NCI-H128 (cell line): ENCODE results near the gene SCP2.
"Not testable (repeated sequence)": the region's sequence is repeated elsewhere in the genome, so short reads cannot be mapped to it uniquely, and the experiment has no call there.

Source experiments
- DNase-seq: peaks from one replicate; lab custom pipeline; 2025; ENCODE audit not compliant: unreplicated experiment; lab: John Stamatoyannopoulos, UW

SCP2 gene

DNA sequence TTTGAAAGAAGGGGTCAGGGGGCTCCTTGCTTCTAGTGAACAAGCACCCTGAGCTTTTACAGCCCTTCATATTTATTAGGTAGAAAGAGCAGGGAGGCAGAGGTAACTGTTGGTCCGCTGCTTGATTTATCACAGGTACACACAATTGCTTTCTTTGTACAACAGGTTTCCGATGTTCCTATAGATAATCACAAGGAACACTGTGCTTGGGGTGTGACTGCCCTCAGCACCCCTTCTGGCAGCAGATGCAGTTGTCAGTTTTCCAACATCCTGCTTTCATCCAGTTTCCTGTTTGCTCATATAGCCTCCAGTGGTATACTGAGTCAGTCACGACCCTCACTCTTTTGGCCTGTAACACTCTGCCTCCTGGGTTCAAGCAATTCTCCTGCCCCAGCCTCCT is 40.6 kb downstream of the SCP2 start:
- DNase-seq: no peak

DNA sequence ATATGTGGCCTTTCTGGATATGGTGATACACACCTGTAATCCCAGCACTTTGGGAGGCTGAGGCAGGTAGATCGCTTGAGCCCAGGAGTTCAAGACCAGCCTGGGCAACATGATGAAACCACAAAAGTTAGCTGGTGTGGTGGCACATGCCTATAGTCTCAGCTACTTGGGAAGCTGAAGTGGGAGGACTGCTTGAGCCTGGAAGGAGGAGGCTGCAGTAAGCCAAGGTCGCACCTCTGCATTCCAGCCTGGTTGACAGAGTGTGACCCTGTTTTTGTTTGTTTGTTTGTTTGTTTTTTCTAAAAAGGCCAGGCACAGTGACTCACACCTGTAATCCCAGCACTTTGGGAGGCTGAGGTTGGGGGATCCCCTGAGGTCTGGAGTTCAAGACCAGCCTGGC is 42.2 kb downstream of the SCP2 start:
- not testable (repeated sequence) for DNase-seq

DNA sequence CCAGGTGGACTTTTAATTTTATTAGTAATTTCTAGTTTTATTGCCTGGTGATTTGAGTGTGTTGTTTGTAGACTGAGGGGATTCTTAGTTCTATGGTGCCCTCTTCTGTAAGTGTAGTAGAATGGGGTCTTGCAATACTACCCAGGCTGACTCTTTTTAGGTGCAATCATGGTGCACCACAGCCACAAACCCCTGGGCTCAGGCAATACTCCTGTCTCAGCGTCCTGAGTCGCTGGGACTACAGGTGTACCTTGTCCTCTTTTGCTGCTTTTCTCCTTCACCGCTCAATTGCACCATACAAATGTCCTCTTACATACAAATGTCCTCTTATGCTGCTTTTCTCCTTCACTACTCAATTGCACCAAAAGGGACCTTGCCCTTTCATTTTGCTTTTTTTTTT is 43.1 kb downstream of the SCP2 start:
- DNase-seq: no peak

DNA sequence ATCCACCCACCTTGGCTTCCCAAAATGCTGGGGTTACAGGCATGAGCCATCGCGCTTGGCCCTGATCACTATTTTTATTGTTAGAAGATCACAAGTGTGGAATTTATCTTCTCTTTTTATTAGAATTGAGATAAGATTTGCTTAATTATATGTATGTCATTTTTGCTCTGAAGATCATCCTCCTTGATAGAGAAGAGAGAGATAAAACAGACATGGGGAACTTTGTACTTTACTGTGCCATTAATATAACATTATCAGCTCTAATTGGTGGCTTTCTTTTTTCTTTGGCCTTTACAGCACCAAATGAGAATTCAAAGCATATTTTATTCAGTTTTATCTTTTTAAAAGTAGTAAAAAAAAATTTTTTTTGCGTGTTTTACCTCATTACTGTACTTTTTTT is 46.8 kb downstream of the SCP2 start:
- no peak for DNase-seq

DNA sequence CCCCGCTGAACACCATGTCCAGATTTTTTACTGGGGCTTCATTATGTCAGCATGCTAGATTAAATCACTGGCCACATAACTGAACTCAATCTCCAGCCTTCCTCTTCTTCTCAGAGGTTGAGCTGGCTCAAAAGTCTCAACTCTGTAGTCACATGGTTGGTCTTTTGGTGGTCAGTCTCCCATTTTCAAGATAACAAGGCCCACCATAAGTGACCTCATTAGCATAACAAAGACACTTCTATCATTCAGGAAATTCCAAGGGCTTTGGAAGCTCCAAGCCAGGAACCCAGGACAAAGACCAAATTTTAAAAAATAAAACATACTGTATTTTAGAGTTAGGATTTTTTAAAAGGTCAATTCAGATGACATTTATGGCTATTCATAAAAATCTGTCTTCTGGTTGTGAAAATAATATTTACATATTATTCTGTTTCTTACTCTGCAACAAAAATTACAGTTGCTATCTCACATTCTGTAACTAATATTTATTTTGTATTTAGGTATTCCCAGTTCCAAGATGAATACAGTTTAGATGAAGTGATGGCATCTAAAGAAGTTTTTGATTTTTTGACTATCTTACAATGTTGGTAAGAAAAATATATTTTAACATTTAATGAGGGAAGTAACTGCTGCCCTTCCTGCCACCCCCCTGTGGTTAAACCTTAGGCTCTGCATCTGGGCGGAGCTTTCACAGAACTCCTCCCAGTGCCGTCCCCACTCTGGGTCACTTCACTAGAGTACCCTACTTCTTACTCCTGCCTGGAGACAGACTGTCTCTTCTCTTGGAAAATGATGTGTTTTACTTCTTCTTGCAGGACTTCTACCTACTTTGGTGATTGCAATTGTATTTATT is 49.3 kb downstream of the SCP2 start:
- no peak for DNase-seq

DNA sequence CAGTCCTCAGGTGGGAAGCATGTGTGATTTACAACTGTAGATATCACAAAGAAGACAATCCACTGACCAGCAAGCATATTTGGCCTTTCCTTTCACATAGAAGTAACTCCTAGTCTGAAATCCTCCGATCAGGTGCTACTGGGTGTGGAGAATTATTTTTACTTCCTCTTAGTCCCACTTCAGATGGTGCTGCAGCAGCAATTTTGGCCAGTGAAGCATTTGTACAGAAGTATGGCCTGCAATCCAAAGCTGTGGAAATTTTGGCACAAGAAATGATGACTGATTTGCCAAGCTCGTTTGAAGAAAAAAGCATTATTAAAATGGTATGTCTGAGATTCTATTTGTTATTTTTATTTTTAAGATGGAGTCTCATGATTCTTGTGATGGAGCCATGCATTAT is 51.0 kb downstream of the SCP2 start:
- no peak for DNase-seq

DNA sequence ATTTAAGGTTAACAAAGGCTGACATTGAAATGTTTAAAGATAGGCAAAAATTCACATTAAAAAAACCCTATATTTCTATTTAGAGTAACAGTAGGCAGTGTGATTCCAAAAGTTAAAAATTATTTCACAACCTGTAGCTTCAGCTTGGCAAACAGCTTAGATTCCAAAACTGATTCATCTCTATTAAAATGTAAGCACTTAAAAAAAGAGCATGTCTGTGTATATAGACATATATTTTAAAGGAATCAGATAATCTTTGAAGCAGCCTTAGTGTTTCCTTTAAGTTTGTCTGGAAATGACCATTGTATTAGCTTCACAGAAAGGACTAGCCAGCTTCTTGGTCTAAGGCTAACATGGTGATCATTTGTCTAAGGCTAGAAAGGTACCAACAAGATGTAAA is 65.7 kb downstream of the SCP2 start:
- not testable (repeated sequence) for DNase-seq

DNA sequence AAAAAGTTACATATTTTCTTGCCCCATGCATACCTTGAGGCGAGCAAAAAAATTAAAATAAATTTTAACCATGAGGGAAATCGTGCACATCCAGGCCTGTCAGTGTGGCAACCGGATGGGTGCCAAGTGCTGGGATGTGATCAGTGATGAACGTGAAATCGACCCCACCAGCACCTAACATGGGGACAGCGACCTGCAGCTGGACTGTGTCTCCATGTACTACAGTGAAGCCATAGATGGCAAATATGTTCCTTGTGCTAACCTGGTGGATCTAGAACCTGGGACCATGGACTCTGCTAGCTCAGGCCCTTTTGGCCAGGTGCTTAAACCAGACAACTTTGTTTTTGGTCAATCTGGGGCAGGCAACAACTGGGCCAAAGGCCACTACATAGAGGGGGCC is 67.6 kb downstream of the SCP2 start:
- no peak for DNase-seq

DNA sequence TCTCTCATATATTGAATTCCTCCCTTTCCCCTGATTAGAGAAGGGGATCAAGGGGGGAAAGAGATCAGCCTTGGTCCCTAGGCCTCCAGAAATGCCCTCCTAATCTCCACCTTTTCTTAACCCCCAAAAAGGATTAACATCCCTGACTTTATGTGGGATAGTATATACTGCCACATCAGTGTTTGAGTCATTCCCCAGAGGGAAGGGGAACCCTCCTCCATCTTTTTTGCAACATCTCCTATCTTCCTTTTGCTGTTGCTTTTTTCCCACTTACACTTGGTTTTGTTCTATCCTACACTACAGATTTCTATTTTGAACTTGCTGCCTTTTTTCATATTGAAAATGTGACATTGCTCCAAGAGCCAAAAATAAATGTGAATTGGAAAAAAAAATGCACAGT is 69.6 kb downstream of the SCP2 start:
- DNase-seq: no peak

DNA sequence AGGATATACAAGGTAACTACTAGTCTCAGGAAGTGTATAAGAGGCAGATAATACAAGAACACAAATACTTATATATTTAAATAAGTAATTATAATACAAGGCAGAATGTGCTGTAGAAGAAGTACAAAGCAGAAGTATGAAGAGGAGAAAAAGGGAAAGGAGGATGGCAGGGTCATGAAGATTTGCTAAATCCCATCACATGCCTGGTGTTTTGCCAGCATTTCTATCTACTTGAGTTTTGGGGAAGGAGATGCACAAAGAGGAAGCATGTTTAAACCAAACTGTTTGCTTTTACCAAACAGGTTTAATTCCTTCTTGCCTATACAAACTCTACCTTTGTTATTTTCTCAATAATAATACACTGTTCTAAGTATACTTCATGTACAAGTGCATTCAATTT is 74.1 kb downstream of the SCP2 start:
- no peak for DNase-seq

DNA sequence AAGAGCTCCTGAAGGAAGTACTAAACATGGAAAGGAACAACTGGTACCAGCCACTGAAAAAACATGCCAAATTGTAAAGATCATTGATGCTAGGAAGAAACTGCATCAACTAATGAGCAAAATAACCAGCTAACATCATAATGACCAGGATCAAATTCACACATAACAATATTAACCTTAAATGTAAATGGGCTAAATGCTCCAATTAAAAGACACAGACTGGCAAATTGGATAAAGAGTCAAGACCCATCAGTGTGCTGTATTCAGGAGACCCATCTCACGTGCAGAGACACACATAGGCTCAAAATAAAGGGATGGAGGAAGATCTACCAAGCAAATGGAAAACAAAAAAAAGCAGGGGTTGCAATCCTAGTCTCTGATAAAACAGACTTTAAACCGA is 79.5 kb downstream of the SCP2 start:
- not testable (repeated sequence) for DNase-seq

DNA sequence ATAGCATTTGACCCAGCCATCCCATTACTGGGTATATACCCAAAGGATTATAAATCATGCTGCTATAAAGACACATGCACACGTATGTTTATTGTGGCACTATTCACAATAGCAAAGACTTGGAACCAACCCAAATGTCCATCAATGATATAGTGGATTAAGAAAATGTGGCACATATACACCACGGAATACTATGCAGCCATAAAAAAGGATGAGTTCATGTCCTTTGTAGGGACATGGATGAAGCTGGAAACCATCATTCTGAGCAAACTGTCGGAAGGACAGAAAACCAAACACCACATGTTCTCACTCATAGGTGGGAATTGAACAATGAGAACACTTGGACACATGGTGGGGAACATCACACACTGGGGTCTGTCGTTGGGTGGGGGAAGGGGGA is 83.2 kb downstream of the SCP2 start:
- not testable (repeated sequence) for DNase-seq

DNA sequence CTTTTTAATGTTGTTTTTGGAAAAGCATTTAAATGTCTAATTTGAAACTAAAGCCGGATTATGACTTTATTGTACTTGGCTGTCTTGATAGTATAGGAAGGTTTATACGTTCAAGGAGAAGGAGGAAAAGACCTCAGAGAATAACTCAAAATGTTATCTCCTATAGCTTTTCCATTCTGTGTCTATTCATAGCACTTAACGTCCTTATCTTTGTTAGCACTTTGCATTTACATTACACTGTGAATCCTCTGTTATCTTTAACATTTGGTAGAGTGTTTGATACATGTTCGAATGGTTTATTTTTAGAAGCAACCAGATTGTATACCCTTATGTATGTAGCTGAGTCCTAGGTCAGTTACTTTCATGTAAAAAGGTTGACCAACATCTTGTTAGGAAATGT is 84.1 kb downstream of the SCP2 start:
- DNase-seq: no peak

DNA sequence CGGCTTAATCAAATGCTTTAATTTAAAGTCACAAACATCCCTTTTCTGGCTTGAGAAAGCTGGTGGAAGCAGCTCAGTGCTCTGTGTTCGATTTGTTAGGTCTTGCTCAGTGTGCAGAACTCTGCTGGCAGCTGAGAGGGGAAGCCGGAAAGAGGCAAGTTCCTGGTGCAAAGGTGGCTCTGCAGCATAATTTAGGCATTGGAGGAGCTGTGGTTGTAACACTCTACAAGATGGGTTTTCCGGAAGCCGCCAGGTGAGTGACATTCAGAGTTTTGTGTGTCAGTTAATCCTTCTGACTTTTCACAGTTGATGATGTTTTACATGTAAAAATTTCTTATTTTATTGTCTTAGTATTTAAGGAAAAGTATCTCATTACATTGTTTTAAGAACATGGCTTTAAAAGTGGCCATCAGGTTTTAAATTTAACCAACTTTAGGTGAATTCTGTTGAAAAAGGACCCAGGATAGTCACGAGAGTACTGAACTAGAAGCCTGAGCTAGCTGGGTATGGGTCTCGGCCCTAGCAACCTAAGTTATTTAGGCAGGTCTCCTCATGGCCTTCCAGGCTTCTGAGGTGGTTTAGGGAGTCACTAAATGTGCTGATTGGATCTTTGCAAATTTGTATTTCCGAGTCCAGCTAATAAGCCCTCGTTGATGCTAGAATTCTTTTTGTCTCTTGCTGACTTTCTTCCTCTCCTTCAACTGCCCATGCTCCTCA is 87.9 kb downstream of the SCP2 start:
- peak; percentile 62 for DNase-seq

DNA sequence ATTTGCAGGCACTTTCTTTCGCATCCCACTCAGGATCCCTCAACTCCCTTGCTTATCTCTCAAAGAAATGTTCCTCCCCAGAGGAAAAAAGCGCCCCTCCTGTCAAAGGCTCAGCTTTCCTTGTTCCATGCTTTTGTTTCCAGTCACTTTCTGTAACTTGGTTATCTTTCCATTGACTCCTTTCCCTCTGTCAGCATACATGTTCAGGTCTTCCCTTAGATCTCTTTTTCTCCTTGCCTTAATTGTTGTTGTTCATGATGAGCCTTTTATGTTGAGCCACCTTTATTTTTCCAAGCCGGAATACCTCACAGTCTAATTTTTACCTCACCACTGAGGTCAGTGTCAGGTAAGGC is 88.4 kb downstream of the SCP2 start:
- DNase-seq: no peak

DNA sequence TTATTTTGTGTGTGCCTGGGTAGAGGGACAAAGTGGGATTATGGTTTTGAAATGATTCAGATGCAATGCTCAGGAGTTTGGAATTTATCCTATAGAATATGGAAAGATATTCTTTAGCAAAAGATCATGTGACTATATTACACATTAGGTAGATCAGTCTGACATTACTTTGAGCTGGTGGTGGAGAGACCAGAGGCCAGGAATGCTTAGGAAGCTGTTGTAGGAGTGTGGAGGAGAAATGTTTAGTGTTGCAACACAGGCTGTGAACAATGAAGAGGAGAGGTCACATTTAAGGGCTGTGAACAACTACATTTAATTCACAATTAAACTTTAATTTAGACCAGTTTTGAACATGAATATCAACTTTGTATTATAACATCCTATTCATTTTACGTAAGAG is 89.6 kb downstream of the SCP2 start:
- DNase-seq: no peak

DNA sequence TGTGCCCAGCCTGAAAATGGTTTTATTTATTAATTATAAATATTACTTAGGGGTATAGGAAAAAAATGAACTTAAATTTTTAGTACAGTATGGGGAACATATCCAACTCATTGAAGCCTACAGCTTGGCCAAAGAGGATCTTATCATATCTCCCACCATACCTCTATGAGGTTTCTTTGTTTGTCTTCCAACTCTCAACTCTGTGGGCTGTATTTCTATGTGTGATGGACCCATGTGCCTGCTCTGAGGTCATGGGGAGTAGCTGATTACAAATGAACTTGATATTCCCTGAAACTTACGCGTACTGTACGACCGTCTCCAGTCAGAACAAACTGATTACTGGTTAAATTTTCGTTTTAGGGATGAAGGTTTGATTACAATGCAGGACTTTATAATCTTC is 93.5 kb downstream of the SCP2 start:
- no peak for DNase-seq

DNA sequence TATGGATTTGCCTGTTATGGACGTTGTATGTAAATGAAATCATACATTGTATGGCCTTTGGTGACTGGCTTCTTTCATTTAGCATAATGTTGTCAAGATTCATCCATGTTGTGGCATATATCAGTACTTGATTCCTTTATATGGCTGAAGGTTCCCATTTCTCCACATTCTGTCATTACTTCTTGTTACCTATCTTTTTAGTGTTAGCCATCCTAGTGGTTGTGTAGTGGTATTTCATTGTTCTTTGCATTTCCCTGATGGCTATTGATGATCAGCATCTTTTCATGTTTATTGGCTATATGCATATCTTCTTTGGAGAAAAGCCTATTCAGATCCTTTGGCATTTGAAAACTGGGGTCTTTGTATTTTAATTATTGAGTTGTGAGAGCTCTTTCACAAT is 95.1 kb downstream of the SCP2 start:
- no peak for DNase-seq

DNA sequence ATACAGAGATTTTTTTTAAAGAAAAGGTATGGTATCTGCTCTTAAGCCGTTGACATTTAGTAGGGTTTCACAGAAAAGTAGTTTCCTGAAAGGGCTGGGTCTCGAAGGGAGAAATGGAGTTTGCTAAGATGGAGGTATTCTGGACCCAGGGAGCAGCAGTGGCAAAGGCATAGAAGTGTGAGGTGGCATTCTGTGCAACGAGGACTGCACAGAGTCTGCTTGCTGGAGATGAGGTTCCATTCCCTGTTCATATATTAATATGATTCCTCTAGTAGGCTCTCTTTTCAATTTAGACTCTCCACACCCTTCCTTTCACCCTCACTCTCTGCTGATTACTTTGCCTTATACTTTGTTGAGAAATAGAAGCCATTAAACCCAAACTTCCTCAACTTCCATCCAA is 96.5 kb downstream of the SCP2 start:
- no peak for DNase-seq

DNA sequence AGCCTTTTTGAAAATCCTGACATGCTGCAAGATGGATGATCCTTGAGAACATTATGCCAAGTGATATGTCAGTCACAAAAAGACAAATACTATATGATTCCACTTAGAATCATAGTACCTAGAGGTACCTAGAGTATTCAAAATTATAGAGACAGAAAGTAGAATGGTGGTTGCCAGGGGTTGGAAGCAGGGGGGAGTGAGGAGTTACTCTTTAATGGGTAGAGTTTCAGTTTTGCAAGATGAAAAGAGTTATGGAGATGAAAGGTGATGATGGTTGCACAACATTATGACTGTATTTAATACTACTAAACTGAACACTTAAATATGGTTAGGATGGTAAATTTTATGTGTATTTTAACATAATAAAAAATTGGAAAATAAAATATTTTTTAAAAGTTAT is 97.0 kb downstream of the SCP2 start:
- no peak for DNase-seq

DNA sequence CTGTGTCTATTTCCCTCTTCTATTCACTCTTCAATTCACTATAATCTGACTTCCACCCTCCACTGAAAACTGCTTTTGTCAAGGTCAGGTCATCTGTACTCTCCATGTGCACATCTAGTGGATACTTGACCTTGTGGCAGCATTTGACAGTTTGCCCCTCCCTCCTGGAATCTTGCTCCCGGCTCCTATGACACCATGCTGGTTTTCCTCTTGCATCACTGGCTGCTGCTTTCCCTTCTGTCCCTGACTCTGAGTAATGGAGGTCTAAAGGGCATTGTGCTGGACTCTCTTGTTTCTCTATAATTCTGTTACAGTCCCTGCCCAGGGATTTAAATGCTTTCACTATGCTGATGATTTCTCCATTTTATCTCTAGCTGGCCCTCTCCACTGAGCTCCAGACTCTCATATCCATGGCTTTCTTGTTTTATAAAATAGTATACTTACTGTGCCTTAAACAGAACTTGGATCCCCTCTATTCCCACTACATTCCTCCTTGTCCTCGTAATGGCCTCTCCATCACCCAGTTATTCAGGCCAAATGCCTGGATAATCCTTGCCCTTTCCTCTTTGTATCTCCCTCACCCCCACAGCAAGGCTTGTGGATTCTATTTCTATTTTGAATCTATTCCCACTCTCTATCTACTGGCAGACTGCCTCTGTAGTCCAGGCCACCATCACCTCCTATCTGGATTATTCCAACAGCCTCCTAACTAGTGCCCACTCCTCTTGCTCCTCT is 98.1 kb downstream of the SCP2 start:
- DNase-seq: no peak

DNA sequence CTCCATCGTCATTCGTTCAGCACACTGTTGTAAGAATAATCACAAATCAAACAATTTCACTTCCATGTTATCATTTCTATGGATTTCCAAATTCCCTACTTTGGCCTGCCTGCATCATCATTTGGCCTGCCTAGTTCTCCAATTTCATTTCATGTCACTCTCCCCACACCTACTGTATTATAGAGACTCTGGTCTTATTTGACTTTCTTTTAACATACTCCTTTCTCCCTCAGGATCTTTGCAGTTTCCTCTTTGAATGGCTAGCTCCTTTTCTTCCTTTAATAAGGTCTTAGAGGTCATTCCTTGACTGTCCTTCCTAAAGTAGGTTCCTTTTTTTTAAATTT is 98.7 kb downstream of the SCP2 start:
- no peak for DNase-seq
